IPS-18c (cell line): ENCODE measurements around the gene WBP2.
"Not testable (repeated sequence)": the region's sequence is repeated elsewhere in the genome, so short reads cannot be mapped to it uniquely, and the experiment has no call there.

Experiments
- H3K4me3 ChIP-seq: 2 replicates; pipeline ENCODE4 v1.7.0; 2013; ENCODE audit warnings: low read depth, mild to moderate bottlenecking, low read length, moderate library complexity; ENCODE audit not compliant: insufficient read depth
- H3K9me3 ChIP-seq: one replicate; pipeline ENCODE4 v1.6.1; 2013; ENCODE audit warnings: mild to moderate bottlenecking, low read length, moderate library complexity; ENCODE audit not compliant: control insufficient read depth, insufficient read depth

The WBP2 gene

GRCh38 chr17:75814900-75815373 is 40.2 kb downstream of the WBP2 start:
- Histone ChIP-seq H3K9me3 (no peaks in the 10 kb centered on the region), H3K4me3 (no peak overlapping the region)

GRCh38 chr17:75814021-75814395 is 41.1 kb downstream of the WBP2 start:
- no peak overlapping the region for H3K4me3 ChIP-seq
- no peaks in the 10 kb centered on the region for H3K9me3 ChIP-seq

GRCh38 chr17:75813081-75814020 is 41.8 kb downstream of the WBP2 start:
- no peaks in the 10 kb centered on the region for H3K9me3 ChIP-seq
- H3K4me3 ChIP-seq, result no peak overlapping the region

- Histone ChIP-seq H3K4me3 (no peak overlapping the region), H3K9me3 (no peaks in the 10 kb centered on the region)
These were observed 42.8 kb downstream of the WBP2 start for GRCh38 chr17:75812096-75813013.

- Histone ChIP-seq H3K4me3 (no peak overlapping the region), H3K9me3 (no peaks in the 10 kb centered on the region)
These were observed 44.0 kb downstream of the WBP2 start for GRCh38 chr17:75811174-75811573.

- not testable (repeated sequence) for H3K4me3 ChIP-seq, H3K9me3 ChIP-seq
These were observed 44.4 kb downstream of the WBP2 start for GRCh38 chr17:75810756-75811155.

- no peak overlapping the region for H3K4me3 ChIP-seq
- H3K9me3 ChIP-seq, result no peaks in the 10 kb centered on the region
These were observed 44.9 kb downstream of the WBP2 start for GRCh38 chr17:75810216-75810615.

- Histone ChIP-seq H3K4me3 (no peak overlapping the region), H3K9me3 (no peaks in the 10 kb centered on the region)
These were observed 45.5 kb downstream of the WBP2 start for GRCh38 chr17:75809631-75810111.

- no peaks in the 10 kb centered on the region for H3K9me3 ChIP-seq
- H3K4me3 ChIP-seq, result no peak overlapping the region
These were observed 46.1 kb downstream of the WBP2 start for GRCh38 chr17:75808905-75809621.

- no peaks in the 10 kb centered on the region for H3K9me3 ChIP-seq
These were observed 46.6 kb downstream of the WBP2 start for GRCh38 chr17:75808549-75808904.

GRCh38 chr17:75807861-75808260 is 47.3 kb downstream of the WBP2 start:
- no peak overlapping the region for H3K4me3 ChIP-seq
- H3K9me3 ChIP-seq, result no peaks in the 10 kb centered on the region

More at GRCh38 chr17:75808549-75808904, 46.6 kb downstream of the WBP2 start:
- no peak overlapping the region for H3K4me3 ChIP-seq

GRCh38 chr17:75806822-75807500 is 48.2 kb downstream of the WBP2 start:
- H3K9me3 ChIP-seq, result no peaks in the 10 kb centered on the region
- no peak overlapping the region for H3K4me3 ChIP-seq

- Histone ChIP-seq H3K9me3 (no peaks in the 10 kb centered on the region), H3K4me3 (no peak overlapping the region)
These were observed 51.3 kb downstream of the WBP2 start for GRCh38 chr17:75803883-75804282.

GRCh38 chr17:75799402-75799801 is 55.7 kb downstream of the WBP2 start:
- no peaks in the 10 kb centered on the region for H3K9me3 ChIP-seq
- H3K4me3 ChIP-seq, result no peak overlapping the region

GRCh38 chr17:75795820-75796607 is 59.1 kb downstream of the WBP2 start:
- H3K9me3 ChIP-seq, result no peaks in the 10 kb centered on the region
- H3K4me3 ChIP-seq, result no peak overlapping the region
